Measurements from ENCODE around the gene CD86. TPM values are rescaled to one million over a fixed set of nuclear protein-coding genes. Genes with fewer than 3 reads are reported as not detected.

Gene CD86
- total RNA-seq, 1 experiment from 2014 or later, result not detected

GRCh38 chr3:122078235-122078935 lies 23.2 kb downstream of the CD86 start:
- no peak overlapping the region for H3K27ac Mint-ChIP-seq (ENCODE audit: low read depth, unreplicated experiment)
- intact Hi-C loops (cut with micrococcal nuclease), result no loop called here
- H3K4me1 Mint-ChIP-seq (ENCODE audit: insufficient read depth, unreplicated experiment), result peaks cover 14% of the 10 kb centered on the region
- TF ChIP-seq CTCF (IDR thresholded peaks at IDR 0.05; ENCODE audit: unreplicated experiment), result no peak
- BruUV-seq (replicated peaks), result no TSS peak
- no peak overlapping the region for H3K4me3 Mint-ChIP-seq (ENCODE audit: unreplicated experiment)
- POLR2A ChIA-PET, result no interaction called here
- H3K9me3 Mint-ChIP-seq (ENCODE audit: unreplicated experiment), result no peaks in the 10 kb centered on the region
- CTCF ChIA-PET, result interaction anchor here (0.6 kb wide), 1 partner anchor 530 kb away, joined by 3 read pairs; no protein-coding TSS in a partner anchor
- H3K27me3 Mint-ChIP-seq (ENCODE audit: insufficient read depth, unreplicated experiment), result no peaks in the 10 kb centered on the region
- no peak for DNase-seq (ENCODE audit: unreplicated experiment)
- H3K36me3 Mint-ChIP-seq (ENCODE audit: insufficient read depth, unreplicated experiment), result no peaks in the 10 kb centered on the region

GRCh38 chr3:122079524-122080206 lies 24.5 kb downstream of the CD86 start:
- Mint-ChIP-seq H3K27ac (ENCODE audit: low read depth, unreplicated experiment) (no peak overlapping the region), H3K4me1 (ENCODE audit: insufficient read depth, unreplicated experiment) (peaks cover 14% of the 10 kb centered on the region)
- intact Hi-C loops (cut with micrococcal nuclease), result no loop called here

GRCh38 chr3:122080207-122080587 lies 25.0 kb downstream of the CD86 start:
- H3K36me3 Mint-ChIP-seq (ENCODE audit: insufficient read depth, unreplicated experiment), result no peaks in the 10 kb centered on the region
- intact Hi-C loops (cut with micrococcal nuclease), result no loop called here
- CTCF ChIA-PET, result interaction anchor here (0.6 to 1.3 kb wide), 4 partner anchors 11 to 259 kb away, joined by 3 to 4 read pairs (median 3); no protein-coding TSS in a partner anchor
- TF ChIP-seq CTCF (IDR thresholded peaks at IDR 0.05; ENCODE audit: unreplicated experiment), result no peak
- peaks cover 14% of the 10 kb centered on the region for H3K4me1 Mint-ChIP-seq (ENCODE audit: insufficient read depth, unreplicated experiment)
- POLR2A ChIA-PET, result no interaction called here
- no peak overlapping the region for H3K4me3 Mint-ChIP-seq (ENCODE audit: unreplicated experiment)
- H3K9me3 Mint-ChIP-seq (ENCODE audit: unreplicated experiment), result no peaks in the 10 kb centered on the region
- no TSS peak for BruUV-seq (replicated peaks)
- no peaks in the 10 kb centered on the region for H3K27me3 Mint-ChIP-seq (ENCODE audit: insufficient read depth, unreplicated experiment)
- no peak for DNase-seq (ENCODE audit: unreplicated experiment)
- H3K27ac Mint-ChIP-seq (ENCODE audit: low read depth, unreplicated experiment), result no peak overlapping the region

More at GRCh38 chr3:122079524-122080206, 24.5 kb downstream of the CD86 start:
- Mint-ChIP-seq H3K9me3 (ENCODE audit: unreplicated experiment) (no peaks in the 10 kb centered on the region), H3K36me3 (ENCODE audit: insufficient read depth, unreplicated experiment) (no peaks in the 10 kb centered on the region), H3K27me3 (ENCODE audit: insufficient read depth, unreplicated experiment) (no peaks in the 10 kb centered on the region), H3K4me3 (ENCODE audit: unreplicated experiment) (no peak overlapping the region)
- CTCF ChIA-PET, result interaction anchor here (0.6 to 1.3 kb wide), 2 partner anchors 15 to 26 kb away, joined by 3 read pairs; no protein-coding TSS in a partner anchor
- POLR2A ChIA-PET, result no interaction called here
- no peak for DNase-seq (ENCODE audit: unreplicated experiment)
- no peak for TF ChIP-seq CTCF (IDR thresholded peaks at IDR 0.05; ENCODE audit: unreplicated experiment)
- no TSS peak for BruUV-seq (replicated peaks)

GRCh38 chr3:122081543-122082247 lies 26.5 kb downstream of the CD86 start:
- peak; percentile 70 for DNase-seq (ENCODE audit: unreplicated experiment)
- Mint-ChIP-seq H3K9me3 (ENCODE audit: unreplicated experiment) (no peaks in the 10 kb centered on the region), H3K36me3 (ENCODE audit: insufficient read depth, unreplicated experiment) (no peaks in the 10 kb centered on the region), H3K27ac (ENCODE audit: low read depth, unreplicated experiment) (no peak overlapping the region), H3K4me3 (ENCODE audit: unreplicated experiment) (no peak overlapping the region), H3K27me3 (ENCODE audit: insufficient read depth, unreplicated experiment) (no peaks in the 10 kb centered on the region), H3K4me1 (ENCODE audit: insufficient read depth, unreplicated experiment) (peaks cover 14% of the 10 kb centered on the region)
- no peak for TF ChIP-seq CTCF (IDR thresholded peaks at IDR 0.05; ENCODE audit: unreplicated experiment)
- no TSS peak for BruUV-seq (replicated peaks)
- intact Hi-C loops (cut with micrococcal nuclease), result no loop called here
- ChIA-PET POLR2A (interaction anchor here (0.8 to 1.3 kb wide), 3 partner anchors 68 to 247 kb away, joined by 3 read pairs; partner anchors contain the start of genes EAF2 and IQCB1), CTCF (interaction anchor here (0.6 to 1.2 kb wide), 2 partner anchors 275 to 1599 kb away, joined by 3 to 5 read pairs; no protein-coding TSS in a partner anchor)

All from MCF 10A (cell line).